HG03342 (cell line): ENCODE measurements around the gene SBDS.
"Not testable (repeated sequence)": the region's sequence is repeated elsewhere in the genome, so short reads cannot be mapped to it uniquely, and the experiment has no call there.

ENCODE experiments used
- ATAC-seq: cut with Tn5 transposase; IDR thresholded peaks from one replicate; pipeline ENCODE4 v1.9.1; 2021; ENCODE audit warnings: mild to moderate bottlenecking, moderate library complexity; ENCODE audit not compliant: unreplicated experiment

SBDS gene

GRCh38 chr7:66996444-66997191, 1.2 kb upstream of the SBDS start, which contains the start of gene TYW1:
TSS of gene TYW1 (plus strand) at chr7:66996833. CDS start at chr7:66996979, 146 bp downstream.
- peak; percentile 89 for ATAC-seq

GRCh38 chr7:66994691-66995049, 716 bp downstream of the SBDS start:
- peak; percentile 23 for ATAC-seq

- not testable (repeated sequence) for ATAC-seq
Observed at GRCh38 chr7:66994051-66994450, 1.3 kb downstream of the SBDS start.

GRCh38 chr7:66989552-66989951, 5.8 kb downstream of the SBDS start:
- not testable (repeated sequence) for ATAC-seq

DNA sequence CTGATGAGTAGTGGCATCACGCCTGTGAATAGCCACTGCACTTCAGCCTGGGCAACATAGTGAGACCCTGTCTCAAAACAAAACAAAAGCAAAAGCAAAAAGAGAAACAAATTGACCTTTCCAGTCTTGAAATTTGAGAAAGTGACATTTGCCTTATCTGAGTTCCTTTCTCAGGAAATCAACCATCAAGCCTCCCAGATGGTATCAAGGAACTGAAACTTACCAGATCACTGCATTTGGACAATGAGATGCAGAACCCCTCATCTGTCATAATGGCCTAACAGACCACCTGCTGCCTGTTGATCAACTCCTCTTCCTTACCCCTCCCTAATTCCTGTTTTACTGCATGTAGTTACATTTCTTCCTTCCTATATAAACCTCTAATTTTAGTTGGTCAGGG, 15.1 kb downstream of the SBDS start:
- not testable (repeated sequence) for ATAC-seq

- not testable (repeated sequence) for ATAC-seq
Observed at GRCh38 chr7:66979013-66979412, 16.4 kb downstream of the SBDS start.

- ATAC-seq, result not testable (repeated sequence)
Observed at GRCh38 chr7:66978312-66978711, 17.1 kb downstream of the SBDS start.

- no peak for ATAC-seq
Observed at GRCh38 chr7:66974986-66975590, 20.3 kb downstream of the SBDS start.

GRCh38 chr7:66970310-66970709, 25.1 kb downstream of the SBDS start:
- ATAC-seq, result no peak

DNA sequence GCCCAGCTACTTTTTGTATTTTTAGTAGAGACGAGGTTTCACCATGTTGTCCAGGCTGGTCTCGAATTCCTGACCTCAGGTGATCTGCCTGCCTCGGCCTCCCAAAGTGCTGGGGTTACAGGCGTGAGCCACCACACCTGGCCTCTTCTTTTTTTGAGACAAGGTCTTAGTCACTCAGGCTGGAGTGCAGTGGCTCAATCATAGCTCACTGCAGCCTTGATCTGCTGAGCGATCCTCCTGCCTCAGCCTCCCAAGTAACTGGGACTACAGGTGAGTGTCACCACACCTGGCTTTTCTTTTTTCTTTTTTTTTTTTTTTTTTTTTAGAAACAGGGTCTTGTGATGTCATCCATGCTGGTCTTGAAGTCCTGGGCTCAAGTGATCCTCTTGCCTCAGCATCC, 26.4 kb downstream of the SBDS start:
- ATAC-seq, result not testable (repeated sequence)

DNA sequence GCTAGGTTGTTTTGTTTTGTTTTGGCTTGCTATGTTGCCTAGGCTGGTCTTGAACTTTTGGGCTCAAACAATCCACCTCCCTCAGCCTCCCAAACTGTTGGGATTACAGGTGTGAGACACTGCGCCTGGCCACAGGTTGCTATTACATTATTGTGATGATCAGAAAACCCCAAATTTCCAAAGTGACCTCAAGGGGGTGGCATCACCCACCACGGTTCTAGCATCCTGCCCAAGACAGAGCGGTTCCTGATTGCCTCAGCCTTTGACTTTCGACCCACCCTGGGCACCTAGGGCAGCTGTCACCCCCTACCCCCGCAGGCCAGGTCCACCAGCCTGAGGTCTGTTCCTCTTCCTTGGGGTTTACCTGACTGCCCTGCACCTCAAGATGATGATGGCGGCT, 28.4 kb downstream of the SBDS start:
- no peak for ATAC-seq

- ATAC-seq, result no peak
Observed at GRCh38 chr7:66964411-66964810, 31.0 kb downstream of the SBDS start.

DNA sequence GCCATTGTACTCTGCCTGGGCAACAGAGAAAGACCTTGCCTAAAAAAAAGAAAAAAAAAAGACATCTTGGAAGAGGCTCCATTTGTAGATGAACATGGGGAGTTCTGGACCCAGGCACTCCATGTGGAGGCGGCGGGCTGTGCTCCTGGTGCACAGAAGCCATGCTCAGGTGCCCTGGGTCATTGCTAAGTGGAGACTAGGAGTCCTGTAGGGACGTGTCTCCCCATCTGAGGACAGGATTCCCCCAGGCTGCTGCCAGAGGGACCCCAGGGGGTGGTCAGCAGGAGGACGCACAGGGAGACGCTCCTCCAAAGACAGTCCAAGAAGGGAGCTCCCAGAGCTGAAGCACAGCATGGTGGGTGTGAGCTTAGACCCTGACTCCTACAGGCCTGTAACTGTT, 34.3 kb downstream of the SBDS start:
- ATAC-seq, result no peak

- no peak for ATAC-seq
Observed at GRCh38 chr7:66960192-66960591, 35.2 kb downstream of the SBDS start.

DNA sequence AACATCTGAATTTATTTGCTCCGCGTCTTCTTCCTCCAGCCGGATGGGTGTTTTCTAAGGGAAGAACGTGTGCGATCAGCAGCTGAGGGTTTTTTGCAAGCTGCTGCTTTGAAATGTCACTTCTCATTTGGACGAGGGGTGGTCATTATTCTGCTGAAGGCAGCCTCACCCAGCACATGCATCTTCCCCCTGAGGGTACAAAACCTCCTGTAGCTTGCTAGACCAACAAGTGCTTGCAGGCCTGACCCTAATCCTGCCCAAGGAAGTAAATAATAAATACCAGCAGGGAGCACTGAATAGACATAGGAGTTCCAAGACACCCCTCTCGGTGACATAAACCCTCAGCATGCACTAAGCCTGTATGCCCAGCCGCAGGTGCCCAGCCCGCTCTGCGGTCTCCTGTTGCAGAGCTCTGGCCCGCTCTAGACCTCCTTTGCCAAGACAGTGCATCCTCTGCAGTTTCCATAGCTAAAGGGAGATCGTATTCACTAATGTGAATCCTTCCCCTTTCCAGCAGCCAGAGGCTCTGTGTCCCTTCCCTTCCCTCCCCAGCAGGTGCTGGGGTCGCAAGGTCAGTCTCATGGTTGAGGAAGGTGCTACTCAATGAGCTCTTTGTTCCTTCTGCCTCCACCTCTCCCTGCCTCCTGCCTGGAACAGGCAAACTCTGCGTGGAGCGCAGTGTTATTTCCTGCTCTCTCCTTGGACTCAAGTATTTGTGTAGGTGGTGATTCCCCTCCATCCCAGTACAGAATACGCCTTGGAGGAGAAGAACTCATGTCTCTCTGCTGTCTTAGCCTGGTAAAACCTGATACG, 36.6 kb downstream of the SBDS start:
- no peak for ATAC-seq

- no peak for ATAC-seq
Observed at GRCh38 chr7:66957595-66958290, 37.6 kb downstream of the SBDS start.

GRCh38 chr7:66953044-66953427, 42.4 kb downstream of the SBDS start:
- ATAC-seq, result no peak

DNA sequence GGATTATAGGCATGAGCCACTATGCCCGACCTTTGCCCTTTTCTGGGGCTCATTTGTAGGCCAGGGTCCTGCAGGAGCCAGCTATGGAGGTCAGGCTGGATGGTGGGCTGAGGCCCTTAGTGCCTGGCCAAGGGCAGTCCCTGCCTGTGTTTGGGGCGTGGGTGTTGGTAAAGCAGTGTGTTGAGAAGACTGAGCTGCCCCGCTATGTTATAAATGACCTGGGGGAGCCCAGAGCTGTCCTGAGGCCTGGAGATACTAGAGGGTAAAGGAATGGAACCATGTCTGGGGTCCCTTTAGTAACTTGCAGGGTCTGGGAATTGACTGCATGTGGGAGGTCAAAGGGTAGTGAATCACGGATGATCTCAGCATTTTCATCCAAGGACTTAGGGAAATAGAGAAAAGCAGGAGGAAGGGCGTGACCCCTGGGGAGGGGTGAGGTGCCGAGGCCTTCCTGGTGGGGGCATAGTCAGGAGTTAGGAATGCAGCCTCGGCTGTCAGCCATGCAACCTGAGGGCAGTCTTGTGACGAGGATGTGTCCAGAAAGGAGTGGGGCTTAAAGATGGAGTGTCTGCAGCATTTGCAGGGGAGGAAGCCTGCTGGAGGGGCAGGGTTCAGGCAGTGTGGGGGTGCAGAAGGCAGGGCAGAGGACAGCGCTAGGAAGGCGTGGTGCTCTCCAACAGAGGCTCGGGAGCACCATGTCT, 42.9 kb downstream of the SBDS start:
- no peak for ATAC-seq

DNA sequence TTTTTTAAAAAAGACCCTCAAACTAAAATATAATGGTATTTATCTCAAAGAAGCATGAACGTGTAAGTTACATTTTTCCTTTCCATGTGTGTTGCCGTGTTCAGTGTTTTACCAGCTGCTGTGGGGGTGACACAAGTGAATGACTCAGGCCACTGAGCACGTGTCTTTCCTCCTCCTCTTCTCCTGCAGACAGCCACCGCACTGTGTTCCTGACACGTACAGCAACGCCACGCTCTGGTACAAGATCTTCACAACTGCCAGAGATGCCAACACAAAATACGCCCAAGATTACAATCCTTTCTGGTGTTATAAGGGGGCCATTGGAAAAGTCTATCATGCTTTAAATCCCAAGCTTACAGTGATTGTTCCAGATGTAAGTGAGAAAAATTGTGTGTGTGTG, 44.6 kb downstream of the SBDS start:
- ATAC-seq, result no peak

DNA sequence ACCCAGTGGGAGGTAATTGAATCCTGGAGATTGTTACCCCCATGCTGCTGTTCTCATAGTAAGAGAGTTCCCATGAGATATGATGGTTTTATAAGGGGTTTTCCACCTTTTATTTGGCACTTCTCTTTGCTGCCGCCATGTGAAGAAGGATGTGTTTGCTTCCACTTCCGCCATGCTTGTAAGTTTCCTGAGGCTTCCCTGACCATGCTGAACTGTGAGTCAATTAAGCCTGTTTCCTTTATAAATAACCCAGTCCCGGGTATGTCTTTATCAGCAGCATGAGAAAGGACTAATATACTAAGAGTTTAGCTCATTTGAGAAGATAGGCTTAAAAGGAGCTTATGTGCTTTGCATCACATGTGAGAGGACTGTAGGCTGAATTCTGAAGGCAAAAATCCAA, 45.1 kb downstream of the SBDS start:
- no peak for ATAC-seq
